ENCODE measurements around the gene RIN1.
A peak's percentile ranks its signal among the peaks of the same experiment; 100 is the strongest.
"Not testable (repeated sequence)": the region's sequence is repeated elsewhere in the genome, so short reads cannot be mapped to it uniquely, and the experiment has no call there.

RIN1 gene, protein sequence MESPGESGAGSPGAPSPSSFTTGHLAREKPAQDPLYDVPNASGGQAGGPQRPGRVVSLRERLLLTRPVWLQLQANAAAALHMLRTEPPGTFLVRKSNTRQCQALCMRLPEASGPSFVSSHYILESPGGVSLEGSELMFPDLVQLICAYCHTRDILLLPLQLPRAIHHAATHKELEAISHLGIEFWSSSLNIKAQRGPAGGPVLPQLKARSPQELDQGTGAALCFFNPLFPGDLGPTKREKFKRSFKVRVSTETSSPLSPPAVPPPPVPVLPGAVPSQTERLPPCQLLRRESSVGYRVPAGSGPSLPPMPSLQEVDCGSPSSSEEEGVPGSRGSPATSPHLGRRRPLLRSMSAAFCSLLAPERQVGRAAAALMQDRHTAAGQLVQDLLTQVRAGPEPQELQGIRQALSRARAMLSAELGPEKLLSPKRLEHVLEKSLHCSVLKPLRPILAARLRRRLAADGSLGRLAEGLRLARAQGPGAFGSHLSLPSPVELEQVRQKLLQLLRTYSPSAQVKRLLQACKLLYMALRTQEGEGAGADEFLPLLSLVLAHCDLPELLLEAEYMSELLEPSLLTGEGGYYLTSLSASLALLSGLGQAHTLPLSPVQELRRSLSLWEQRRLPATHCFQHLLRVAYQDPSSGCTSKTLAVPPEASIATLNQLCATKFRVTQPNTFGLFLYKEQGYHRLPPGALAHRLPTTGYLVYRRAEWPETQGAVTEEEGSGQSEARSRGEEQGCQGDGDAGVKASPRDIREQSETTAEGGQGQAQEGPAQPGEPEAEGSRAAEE

DNA sequence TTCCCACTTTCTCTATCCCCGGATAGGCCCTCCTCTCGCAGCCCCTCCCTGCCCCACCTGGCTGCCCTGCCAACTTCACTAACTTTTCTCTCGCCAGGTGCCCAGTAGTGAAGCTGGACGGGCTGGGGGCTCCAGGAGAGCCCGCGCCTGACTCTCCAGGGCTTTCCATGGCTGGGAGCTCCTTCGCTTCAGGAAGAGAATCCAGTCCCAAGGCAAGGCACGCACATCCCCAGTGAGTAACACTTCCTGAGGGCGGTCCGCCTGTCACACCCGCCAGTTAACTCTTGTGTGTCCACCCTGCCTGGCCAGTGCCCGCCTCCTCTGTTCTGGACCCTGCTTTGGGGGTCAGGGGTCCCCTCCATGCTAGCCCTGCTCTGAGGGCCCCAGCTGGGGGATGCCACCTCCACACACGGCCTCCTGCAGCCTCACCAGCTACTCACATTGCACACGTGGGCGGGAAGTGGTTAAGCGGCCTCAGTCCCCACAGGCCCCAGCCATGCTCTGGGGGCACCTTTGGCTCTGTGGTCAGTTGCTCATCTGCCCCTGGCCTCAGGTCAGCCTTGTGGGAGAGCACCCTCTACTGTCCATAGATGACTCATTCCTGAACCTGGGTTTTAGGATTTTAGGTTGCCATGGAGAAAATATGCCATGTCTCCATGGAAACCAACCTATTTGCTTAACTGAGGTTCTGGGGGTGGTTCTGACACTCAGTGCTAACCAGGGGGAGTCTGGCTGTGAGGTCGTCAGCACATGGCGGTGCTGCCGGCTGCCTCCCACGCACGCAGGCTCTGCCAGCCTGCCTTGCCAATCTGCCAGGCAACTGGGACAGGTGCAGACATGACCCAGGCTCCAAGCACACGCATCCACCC lies at the start of gene RIN1:
Gene RIN1 (minus strand): TSS at position 201 of the 869 bp plus-strand sequence. CDS start 32 bp downstream, at position 169.
- DNase-seq, result peak; percentile 73 to 78

- DNase-seq, result not testable (repeated sequence)
Observed at GRCh38 chr11:66384316-66384715, 48.1 kb upstream of the RIN1 start.

- not testable (repeated sequence) for DNase-seq
Observed at GRCh38 chr11:66380264-66380663, 44.0 kb upstream of the RIN1 start.

GRCh38 chr11:66373690-66374287 lies 37.6 kb upstream of the RIN1 start:
- not testable (repeated sequence) for DNase-seq

DNA sequence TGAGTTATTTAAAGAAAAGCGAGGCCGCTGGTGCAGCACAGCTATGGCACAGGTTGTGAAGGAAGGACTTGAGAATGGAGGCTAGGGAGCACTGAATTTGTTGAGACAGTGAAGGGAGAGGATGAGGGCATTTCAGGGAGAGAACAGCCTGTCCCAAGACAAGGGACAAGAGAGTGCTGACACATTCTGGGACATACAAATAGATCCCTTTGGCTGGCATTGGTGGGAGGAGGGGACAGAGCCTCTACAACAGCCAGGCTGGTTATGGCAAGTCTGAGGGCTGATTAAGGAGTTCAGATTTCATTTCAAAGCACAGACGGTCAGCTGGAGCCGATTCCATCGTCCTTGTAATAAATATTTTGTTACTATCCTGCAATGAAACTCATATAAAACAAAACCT lies 37.0 kb upstream of the RIN1 start:
- DNase-seq, result no peak

- peak in 1 of 2 experiments; percentile 88 for DNase-seq
Observed at GRCh38 chr11:66371627-66372415, 35.6 kb upstream of the RIN1 start, which contains the start of gene SLC29A2. TSS of gene SLC29A2 (minus strand) at chr11:66371760. CDS start at chr11:66371591, 169 bp downstream.

DNA sequence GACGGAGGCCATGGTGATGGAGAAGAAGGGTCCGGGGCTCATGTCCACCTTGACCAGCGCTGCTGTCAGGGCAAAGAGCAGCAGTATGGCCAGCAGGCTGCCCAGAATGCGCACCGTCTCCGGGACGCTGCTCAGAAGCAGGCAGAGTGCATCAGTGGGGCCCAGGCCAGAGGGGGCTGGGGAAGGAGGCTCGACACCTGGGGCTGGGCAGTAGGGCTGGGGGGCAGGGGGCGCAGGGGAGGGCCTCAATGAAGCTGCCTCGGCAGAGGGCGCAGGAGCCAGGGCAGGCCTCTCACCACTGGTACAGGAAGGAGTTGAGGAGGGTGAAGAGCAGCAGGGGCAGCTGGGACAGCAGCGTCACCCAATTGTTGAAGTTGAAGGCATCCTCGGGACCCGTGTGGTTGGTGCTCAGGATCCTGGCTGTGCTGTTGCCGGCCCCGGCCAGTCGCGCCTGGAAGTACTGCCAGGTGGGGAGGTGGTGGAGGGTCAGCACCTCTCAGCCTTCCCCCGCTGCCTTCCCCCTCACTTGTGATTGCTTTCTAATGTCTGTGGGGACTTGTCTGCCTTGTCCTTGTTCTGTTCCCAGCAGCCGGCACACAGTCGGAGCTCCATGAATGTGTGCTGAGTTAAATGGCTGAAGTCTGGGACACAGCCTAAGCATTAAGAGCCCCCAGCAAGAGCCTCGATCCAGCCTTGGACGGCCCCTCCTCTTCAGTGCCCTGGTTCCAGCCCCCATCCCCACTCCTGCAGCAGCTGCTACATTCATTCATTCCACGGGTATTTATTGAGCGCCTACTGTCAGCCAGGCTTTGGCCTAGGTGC lies 33.0 kb upstream of the RIN1 start:
- no peak for DNase-seq

DNA sequence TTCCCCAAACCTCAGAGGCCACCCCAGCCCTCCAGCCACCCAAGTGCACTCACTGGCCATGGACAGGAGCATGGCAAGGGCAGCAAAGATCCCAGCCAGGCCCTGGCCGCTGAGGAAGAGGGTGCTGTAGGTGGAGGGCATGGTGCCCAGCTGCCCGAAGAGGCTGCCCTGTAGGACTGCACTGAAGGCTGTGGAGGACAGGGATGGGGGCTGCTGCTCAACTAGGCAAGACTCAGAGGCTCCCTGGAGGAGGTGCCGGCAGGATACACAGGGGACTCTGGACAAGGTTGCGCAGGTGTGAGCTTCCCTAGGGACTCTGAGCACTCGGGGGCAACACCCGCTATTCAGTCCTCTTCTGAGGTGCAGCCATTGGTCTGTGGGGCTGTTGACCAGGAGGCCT lies 32.2 kb upstream of the RIN1 start:
- no peak for DNase-seq

DNA sequence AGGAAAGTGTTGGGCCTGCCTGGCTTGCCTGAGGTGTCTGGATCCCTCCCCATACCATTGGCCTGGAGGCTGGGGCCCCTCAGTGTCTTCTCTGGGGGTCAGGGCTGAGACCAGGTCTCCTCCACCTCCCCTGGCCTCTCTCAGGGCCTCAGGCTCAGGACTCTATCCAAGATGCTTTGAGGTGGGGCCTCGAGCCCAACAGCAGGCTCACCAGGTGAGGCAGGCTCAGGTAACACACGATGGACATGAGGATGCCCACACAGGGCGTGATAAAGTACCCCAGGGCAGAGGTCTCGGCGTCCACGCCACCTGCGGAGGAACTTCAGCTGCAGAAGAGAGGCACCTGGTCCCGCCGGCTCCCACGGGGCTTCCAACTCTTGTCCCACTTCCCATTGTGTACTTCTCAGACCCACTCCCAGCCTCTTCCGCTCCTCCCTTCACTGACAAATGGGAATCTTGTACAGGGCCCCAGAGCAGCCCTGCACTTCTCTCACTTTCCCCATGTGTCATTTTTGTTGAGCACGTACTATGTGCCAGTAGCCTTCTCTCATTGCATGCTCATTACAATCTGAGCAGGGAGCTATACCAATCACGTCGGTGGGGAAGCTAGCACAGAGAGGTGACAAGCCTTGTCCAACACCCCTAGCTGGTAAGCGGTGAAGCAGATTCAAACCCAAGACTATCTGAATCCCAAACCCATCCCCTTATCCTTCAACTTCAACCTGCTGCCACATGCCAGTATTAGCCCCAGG lies 31.5 kb upstream of the RIN1 start:
- no peak for DNase-seq

- no peak for DNase-seq
Observed at GRCh38 chr11:66366844-66367477, 30.7 kb upstream of the RIN1 start.

GRCh38 chr11:66365711-66366619 lies 29.7 kb upstream of the RIN1 start:
- DNase-seq, result no peak

- DNase-seq, result no peak
Observed at GRCh38 chr11:66365166-66365565, 28.9 kb upstream of the RIN1 start.

- peak in 1 of 2 experiments; percentile 60 for DNase-seq
Observed at GRCh38 chr11:66363805-66364535, 27.7 kb upstream of the RIN1 start.

- no peak for DNase-seq
Observed at GRCh38 chr11:66363187-66363601, 27.0 kb upstream of the RIN1 start.

GRCh38 chr11:66362481-66363147 lies 26.4 kb upstream of the RIN1 start:
- no peak for DNase-seq

- DNase-seq, result no peak
Observed at GRCh38 chr11:66361502-66361941, 25.3 kb upstream of the RIN1 start.
